Measurements from ENCODE around the gene CDK5RAP3. TPM values are rescaled to one million over a fixed set of nuclear protein-coding genes. Genes with fewer than 3 reads are reported as not detected.

CDK5RAP3 gene
- total RNA-seq, 2 experiments from 2014 or later: 212 to 213 TPM

- H3K27ac Mint-ChIP-seq: peak overlapping the region; percentile 68
- H3K9me3 Mint-ChIP-seq: no peaks in the 10 kb centered on the region
- no peak for DNase-seq
- ChIA-PET POLR2A (no interaction called here), CTCF (interaction anchor here (0.7 to 10.0 kb wide), 4 partner anchors 10 to 116 kb away, joined by 3 to 142 read pairs (median 4); partner anchors contain the start of gene PRR15L)
- H3K36me3 Mint-ChIP-seq (ENCODE audit: low read depth): peaks cover 2% of the 10 kb centered on the region
- peaks cover 2% of the 10 kb centered on the region for H3K27me3 Mint-ChIP-seq
- peaks cover 23% of the 10 kb centered on the region for H3K4me1 Mint-ChIP-seq
- no peak overlapping the region for H3K4me3 Mint-ChIP-seq
Measured at GRCh38 chr17:47967607-47968252, 3.2 kb upstream of the CDK5RAP3 start.

GRCh38 chr17:47968836-47969235 is 2.1 kb upstream of the CDK5RAP3 start:
- H3K27me3 Mint-ChIP-seq: peaks cover 2% of the 10 kb centered on the region
- no peaks in the 10 kb centered on the region for H3K9me3 Mint-ChIP-seq
- DNase-seq: no peak
- no peak overlapping the region for H3K27ac Mint-ChIP-seq
- H3K4me3 Mint-ChIP-seq: no peak overlapping the region
- ChIA-PET POLR2A (no interaction called here), CTCF (interaction anchor here (0.7 to 10.0 kb wide), 8 partner anchors 8 to 121 kb away, joined by 3 to 142 read pairs (median 12); partner anchors contain the start of gene PRR15L)
- peaks cover 30% of the 10 kb centered on the region for H3K4me1 Mint-ChIP-seq
- H3K36me3 Mint-ChIP-seq (ENCODE audit: low read depth): peaks cover 7% of the 10 kb centered on the region

DNA sequence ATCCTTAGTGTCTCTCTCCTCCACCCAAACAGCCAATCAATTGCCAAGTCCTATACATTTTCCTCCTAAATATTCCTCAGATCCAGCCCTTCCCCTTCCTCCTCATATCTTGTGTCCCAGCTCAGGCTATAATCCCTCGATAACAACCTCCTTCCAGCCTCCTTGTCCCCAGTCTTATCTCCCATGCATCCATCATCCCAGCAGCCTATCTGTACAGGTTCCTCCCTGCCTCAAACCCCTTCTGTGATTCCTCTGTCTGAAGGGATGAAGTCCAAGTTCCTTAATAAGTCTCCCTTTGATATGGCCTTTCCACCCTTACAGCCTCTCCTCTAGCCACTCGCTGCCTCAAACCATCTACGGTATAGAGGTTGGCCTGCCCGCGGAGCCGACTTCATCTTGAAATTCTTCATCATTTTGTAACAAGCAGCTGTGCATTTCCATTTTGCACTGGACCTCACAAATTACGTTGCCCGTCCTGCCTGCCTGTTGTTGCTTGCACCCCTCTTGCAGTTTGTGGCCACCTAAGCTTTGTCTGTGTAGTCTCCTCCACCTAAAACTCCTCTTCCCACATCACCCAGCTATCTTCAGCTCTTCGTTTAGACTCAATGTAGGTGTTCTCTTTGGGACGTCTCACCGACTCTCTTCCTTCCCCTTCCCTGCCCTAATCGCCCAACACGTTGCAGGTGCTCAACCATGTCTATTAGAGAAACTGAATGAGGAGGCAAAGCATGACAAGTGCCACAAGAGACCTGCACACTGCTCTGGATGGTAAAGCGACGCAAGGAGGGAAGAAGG is 786 bp upstream of the CDK5RAP3 start:
- Mint-ChIP-seq H3K4me3 (peak overlapping the region; percentile 94), H3K27me3 (peaks cover 2% of the 10 kb centered on the region), H3K36me3 (ENCODE audit: low read depth) (peaks cover 17% of the 10 kb centered on the region), H3K9me3 (no peaks in the 10 kb centered on the region), H3K27ac (peak overlapping the region; percentile 78), H3K4me1 (peaks cover 30% of the 10 kb centered on the region)
- ChIA-PET POLR2A (interaction anchor here (0.8 to 1.9 kb wide), 3 partner anchors 21 to 75 kb away, joined by 3 to 6 read pairs (median 3); partner anchors contain the start of genes PNPO and SP2), CTCF (interaction anchor here (0.5 to 10.0 kb wide), 43 partner anchors 9 to 1285 kb away, joined by 3 to 142 read pairs (median 5); partner anchors contain the start of genes LRRC46, MRPL10, PNPO and PRR15L)
- no peak for DNase-seq

GRCh38 chr17:47973541-47973940 is 2.6 kb downstream of the CDK5RAP3 start:
- Mint-ChIP-seq H3K9me3 (no peaks in the 10 kb centered on the region), H3K27ac (no peak overlapping the region), H3K36me3 (ENCODE audit: low read depth) (peaks cover 38% of the 10 kb centered on the region), H3K4me3 (no peak overlapping the region), H3K4me1 (peaks cover 31% of the 10 kb centered on the region), H3K27me3 (peaks cover 2% of the 10 kb centered on the region)
- CTCF ChIA-PET: interaction anchor here (1.1 to 1.2 kb wide), 2 partner anchors 9 to 107 kb away, joined by 3 read pairs; no protein-coding TSS in a partner anchor
- no peak for DNase-seq
- POLR2A ChIA-PET: no interaction called here

DNA sequence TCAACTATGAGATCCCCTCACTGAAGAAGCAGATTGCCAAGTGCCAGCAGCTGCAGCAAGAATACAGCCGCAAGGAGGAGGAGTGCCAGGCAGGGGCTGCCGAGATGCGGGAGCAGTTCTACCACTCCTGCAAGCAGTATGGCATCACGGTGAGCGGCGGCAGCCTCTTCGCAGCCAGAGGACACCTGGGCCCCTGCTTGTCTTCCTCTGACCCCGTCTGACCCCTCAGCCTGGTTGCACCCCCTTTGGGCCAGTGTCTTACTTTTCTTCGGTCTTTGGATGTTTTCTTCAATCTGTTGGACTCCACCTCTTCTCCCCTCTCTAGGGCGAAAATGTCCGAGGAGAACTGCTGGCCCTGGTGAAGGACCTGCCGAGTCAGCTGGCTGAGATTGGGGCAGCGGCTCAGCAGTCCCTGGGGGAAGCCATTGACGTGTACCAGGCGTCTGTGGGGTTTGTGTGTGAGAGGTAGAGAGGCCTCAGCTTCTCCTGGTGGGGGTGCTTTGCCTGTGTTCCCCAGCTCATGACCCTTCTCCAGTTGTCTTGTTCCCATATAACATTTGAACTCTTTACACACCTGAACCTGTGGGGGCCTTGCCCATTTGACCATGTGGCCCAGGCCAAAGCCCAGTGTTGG is 4.4 kb downstream of the CDK5RAP3 start:
- H3K9me3 Mint-ChIP-seq: no peaks in the 10 kb centered on the region
- H3K4me3 Mint-ChIP-seq: no peak overlapping the region
- H3K4me1 Mint-ChIP-seq: peaks cover 24% of the 10 kb centered on the region
- H3K36me3 Mint-ChIP-seq (ENCODE audit: low read depth): peaks cover 43% of the 10 kb centered on the region
- ChIA-PET POLR2A (interaction anchor here (0.6 kb wide), 1 partner anchor 25 kb away, joined by 5 read pairs; no protein-coding TSS in a partner anchor), CTCF (interaction anchor here (1.5 to 2.5 kb wide), 5 partner anchors 14 to 50 kb away, joined by 3 to 16 read pairs (median 8); no protein-coding TSS in a partner anchor)
- no peak for DNase-seq
- peak overlapping the region; percentile 9 for H3K27ac Mint-ChIP-seq
- H3K27me3 Mint-ChIP-seq: no peaks in the 10 kb centered on the region

- ChIA-PET POLR2A (interaction anchor here (0.6 kb wide), 1 partner anchor 195 kb away, joined by 4 read pairs; no protein-coding TSS in a partner anchor), CTCF (interaction anchor here (0.8 to 2.5 kb wide), 7 partner anchors 13 to 93 kb away, joined by 3 to 16 read pairs (median 3); no protein-coding TSS in a partner anchor)
- Mint-ChIP-seq H3K4me3 (no peak overlapping the region), H3K36me3 (ENCODE audit: low read depth) (peaks cover 48% of the 10 kb centered on the region), H3K27me3 (no peaks in the 10 kb centered on the region), H3K4me1 (peaks cover 22% of the 10 kb centered on the region), H3K27ac (peak overlapping the region; percentile 9), H3K9me3 (no peaks in the 10 kb centered on the region)
- no peak for DNase-seq
Measured at GRCh38 chr17:47975823-47976205, 4.9 kb downstream of the CDK5RAP3 start.

DNA sequence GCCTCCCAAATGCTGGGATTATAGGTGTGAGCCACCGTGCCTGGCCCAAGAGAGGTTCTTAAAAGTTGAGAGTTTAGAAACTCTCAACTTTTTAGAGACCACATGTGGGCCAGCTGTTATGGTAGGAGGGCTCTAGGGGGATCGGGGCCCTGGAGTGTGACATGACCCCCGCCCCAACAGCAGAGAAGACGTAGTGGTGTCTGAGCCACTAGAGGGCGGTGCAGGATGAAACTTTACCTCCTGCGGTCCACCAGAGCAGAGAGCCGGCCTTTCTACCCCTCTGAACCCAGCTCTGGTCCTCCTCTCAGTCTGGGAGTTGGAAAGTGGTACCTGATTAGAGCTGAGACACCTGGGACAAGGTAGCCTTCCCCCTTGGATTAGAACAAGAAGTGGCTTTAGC is 7.4 kb downstream of the CDK5RAP3 start:
- Mint-ChIP-seq H3K4me1 (peaks cover 16% of the 10 kb centered on the region), H3K27me3 (no peaks in the 10 kb centered on the region), H3K27ac (no peak overlapping the region), H3K4me3 (no peak overlapping the region), H3K36me3 (ENCODE audit: low read depth) (peaks cover 44% of the 10 kb centered on the region), H3K9me3 (no peaks in the 10 kb centered on the region)
- DNase-seq: peak; percentile 67
- CTCF ChIA-PET: interaction anchor here (0.7 to 4.2 kb wide), 17 partner anchors 8 to 137 kb away, joined by 3 to 33 read pairs (median 4); partner anchors contain the start of genes CDK5RAP3 and PRR15L
- POLR2A ChIA-PET: interaction anchor here (0.7 kb wide), 1 partner anchor 56 kb away, joined by 4 read pairs; no protein-coding TSS in a partner anchor

GRCh38 chr17:47980541-47980940 is 9.6 kb downstream of the CDK5RAP3 start:
- CTCF ChIA-PET: interaction anchor here (1.3 to 4.2 kb wide), 3 partner anchors 9 to 37 kb away, joined by 3 to 33 read pairs (median 15); partner anchors contain the start of gene CDK5RAP3
- no peak overlapping the region for H3K4me3 Mint-ChIP-seq
- no peak overlapping the region for H3K27ac Mint-ChIP-seq
- peaks cover 14% of the 10 kb centered on the region for H3K4me1 Mint-ChIP-seq
- no peaks in the 10 kb centered on the region for H3K27me3 Mint-ChIP-seq
- DNase-seq: no peak
- H3K9me3 Mint-ChIP-seq: no peaks in the 10 kb centered on the region
- POLR2A ChIA-PET: no interaction called here
- H3K36me3 Mint-ChIP-seq (ENCODE audit: low read depth): peaks cover 31% of the 10 kb centered on the region

GRCh38 chr17:47981462-47981861 is 10.5 kb downstream of the CDK5RAP3 start:
- Mint-ChIP-seq H3K4me3 (no peak overlapping the region), H3K27ac (no peak overlapping the region), H3K36me3 (ENCODE audit: low read depth) (peaks cover 27% of the 10 kb centered on the region), H3K4me1 (peaks cover 14% of the 10 kb centered on the region), H3K27me3 (no peaks in the 10 kb centered on the region), H3K9me3 (no peaks in the 10 kb centered on the region)
- ChIA-PET POLR2A (no interaction called here), CTCF (interaction anchor here (0.9 to 4.2 kb wide), 3 partner anchors 10 to 93 kb away, joined by 4 to 33 read pairs (median 15); partner anchors contain the start of gene CDK5RAP3)
- no peak for DNase-seq

- Mint-ChIP-seq H3K4me3 (no peak overlapping the region), H3K4me1 (peaks cover 13% of the 10 kb centered on the region), H3K27ac (no peak overlapping the region), H3K9me3 (no peaks in the 10 kb centered on the region), H3K36me3 (ENCODE audit: low read depth) (peaks cover 21% of the 10 kb centered on the region), H3K27me3 (no peaks in the 10 kb centered on the region)
- DNase-seq: no peak
- ChIA-PET POLR2A (no interaction called here), CTCF (interaction anchor here (0.9 to 1.5 kb wide), 3 partner anchors 11 to 93 kb away, joined by 3 to 10 read pairs (median 4); partner anchors contain the start of gene CDK5RAP3)
Measured at GRCh38 chr17:47982091-47982617, 11.2 kb downstream of the CDK5RAP3 start.

- Mint-ChIP-seq H3K27me3 (no peaks in the 10 kb centered on the region), H3K27ac (no peak overlapping the region), H3K9me3 (no peaks in the 10 kb centered on the region), H3K4me1 (peaks cover 13% of the 10 kb centered on the region), H3K4me3 (no peak overlapping the region), H3K36me3 (ENCODE audit: low read depth) (peaks cover 17% of the 10 kb centered on the region)
- ChIA-PET CTCF (interaction anchor here (1.0 to 1.5 kb wide), 3 partner anchors 12 to 32 kb away, joined by 3 to 10 read pairs (median 5); partner anchors contain the start of gene CDK5RAP3), POLR2A (no interaction called here)
- DNase-seq: no peak
Measured at GRCh38 chr17:47982645-47983390, 11.9 kb downstream of the CDK5RAP3 start.

Measured in activated CD4-positive, alpha-beta T cell treated with anti-CD3 and anti-CD28 coated beads, Interleukin-2, amount 10 ng/mL, durations not matched to agents 7 days and 5 days (primary cell).